ENCODE measurements around the gene COPA.

DNA sequence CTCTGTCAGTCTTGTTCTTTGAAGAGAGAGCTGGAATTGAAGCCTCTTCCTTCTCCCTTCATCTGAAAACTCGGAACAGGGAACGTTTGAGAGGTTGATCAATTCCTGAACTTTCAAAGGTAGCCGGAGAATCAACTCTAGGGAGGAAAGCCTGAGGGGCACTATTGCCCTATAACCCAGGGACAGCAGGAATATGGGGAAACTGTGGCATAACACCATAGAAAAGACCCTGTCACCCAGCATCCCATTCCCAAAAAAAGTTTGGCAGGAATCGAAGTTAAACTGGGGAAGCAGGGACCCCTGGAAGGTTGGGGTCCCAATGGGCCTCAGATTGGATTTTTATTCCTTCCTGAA lies 18.7 kb upstream of the COPA start:
- TF ChIP-seq, protein P1, sequence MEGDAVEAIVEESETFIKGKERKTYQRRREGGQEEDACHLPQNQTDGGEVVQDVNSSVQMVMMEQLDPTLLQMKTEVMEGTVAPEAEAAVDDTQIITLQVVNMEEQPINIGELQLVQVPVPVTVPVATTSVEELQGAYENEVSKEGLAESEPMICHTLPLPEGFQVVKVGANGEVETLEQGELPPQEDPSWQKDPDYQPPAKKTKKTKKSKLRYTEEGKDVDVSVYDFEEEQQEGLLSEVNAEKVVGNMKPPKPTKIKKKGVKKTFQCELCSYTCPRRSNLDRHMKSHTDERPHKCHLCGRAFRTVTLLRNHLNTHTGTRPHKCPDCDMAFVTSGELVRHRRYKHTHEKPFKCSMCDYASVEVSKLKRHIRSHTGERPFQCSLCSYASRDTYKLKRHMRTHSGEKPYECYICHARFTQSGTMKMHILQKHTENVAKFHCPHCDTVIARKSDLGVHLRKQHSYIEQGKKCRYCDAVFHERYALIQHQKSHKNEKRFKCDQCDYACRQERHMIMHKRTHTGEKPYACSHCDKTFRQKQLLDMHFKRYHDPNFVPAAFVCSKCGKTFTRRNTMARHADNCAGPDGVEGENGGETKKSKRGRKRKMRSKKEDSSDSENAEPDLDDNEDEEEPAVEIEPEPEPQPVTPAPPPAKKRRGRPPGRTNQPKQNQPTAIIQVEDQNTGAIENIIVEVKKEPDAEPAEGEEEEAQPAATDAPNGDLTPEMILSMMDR (IDR thresholded peaks at IDR 0.05 in 2 of 3, conservative IDR thresholded peaks at IDR 0.05 in 1 of 3; ENCODE audit: control insufficient read depth in 2 of 3, extremely low read depth in 1 of 3, insufficient read depth in 1 of 3, low read depth in 3 of 3, low read length in 3 of 3) = no peak
- no peak for TF ChIP-seq EGR1 (IDR thresholded peaks at IDR 0.05; ENCODE audit: borderline replicate concordance in 1 of 2, low read depth in 2 of 2, low read length in 2 of 2)

All from GM12878 (cell line).